SK-N-SH treated with all-trans-retinoic acid at 6 μM for 48 hours (cell line): Measurements from ENCODE around the gene AQP12A.

ENCODE experiments used
- ATAC-seq: fragments of 200-7000 bp; cut with Tn5 transposase; 3 replicates; pipeline ENCODE4 v1.9.1; 2020; ENCODE audit warnings: mild to moderate bottlenecking, moderate library complexity
- ARNTL ChIP-seq: fragments of 450-650 bp; formaldehyde crosslinking; IDR thresholded peaks from 2 replicates; pipeline ENCODE4 v1.5.0; 2020; ENCODE audit warnings: low read depth, mild to moderate bottlenecking, moderate library complexity, borderline replicate concordance
- BACH2 ChIP-seq: fragments of 250-450 bp; sonication (Bioruptor Pico); IDR thresholded peaks from 2 replicates; pipeline ENCODE4 v1.9.0; 2021; ENCODE audit warnings: mild to moderate bottlenecking, borderline replicate concordance
- CSDC2 ChIP-seq: fragments of 250-450 bp; sonication (Bioruptor Pico); IDR thresholded peaks from 2 replicates; pipeline ENCODE4 v1.5.0; 2020; ENCODE audit warnings: mild to moderate bottlenecking, moderate library complexity
- ESRRG ChIP-seq: fragments of 250-450 bp; sonication (Bioruptor Pico); IDR thresholded peaks from 2 replicates; pipeline ENCODE4 v1.6.1; 2021; ENCODE audit warnings: mild to moderate bottlenecking
- GLIS3 ChIP-seq: fragments of 250-450 bp; sonication (Bioruptor Pico); IDR thresholded peaks from 2 replicates; pipeline ENCODE4 v1.5.0; 2020; ENCODE audit warnings: mild to moderate bottlenecking, moderate library complexity
- ISL1 ChIP-seq: fragments of 250-450 bp; sonication (Bioruptor Pico); IDR thresholded peaks from 2 replicates; pipeline ENCODE4 v2.1.2; 2022; ENCODE audit warnings: mild to moderate bottlenecking, moderate library complexity
- OSR1 ChIP-seq: fragments of 250-450 bp; sonication (Bioruptor Pico); IDR thresholded peaks from 2 replicates; pipeline ENCODE4 v1.8.0; 2022; ENCODE audit warnings: moderate library complexity, mild to moderate bottlenecking, inconsistent platforms
- RARB ChIP-seq: fragments of 250-450 bp; sonication (Bioruptor Pico); IDR thresholded peaks from 2 replicates; pipeline ENCODE4 v1.8.0; 2021; ENCODE audit warnings: mild to moderate bottlenecking, moderate library complexity
- SNAI2 ChIP-seq: fragments of 250-450 bp; sonication (Bioruptor Pico); IDR thresholded peaks from 2 replicates; pipeline ENCODE4 v1.5.0; 2020; ENCODE audit warnings: mild to moderate bottlenecking, moderate library complexity
- TCF4 ChIP-seq: fragments of 250-450 bp; sonication (Bioruptor Pico); IDR thresholded peaks from 2 replicates; pipeline ENCODE4 v1.8.0; 2021; ENCODE audit warnings: mild to moderate bottlenecking, moderate library complexity, borderline replicate concordance
- TOX ChIP-seq: fragments of 250-450 bp; sonication (Bioruptor Pico); IDR thresholded peaks from 2 replicates; pipeline ENCODE4 v1.8.0; 2021; ENCODE audit warnings: mild to moderate bottlenecking, moderate library complexity, borderline replicate concordance
- ZC3H10 ChIP-seq: fragments of 250-450 bp; sonication (Bioruptor Pico); IDR thresholded peaks from 2 replicates; pipeline ENCODE4 v1.5.1; 2021; ENCODE audit warnings: mild to moderate bottlenecking, moderate library complexity
- ZFP3 ChIP-seq: fragments of 250-450 bp; sonication (Bioruptor Pico); IDR thresholded peaks from 2 replicates; pipeline ENCODE4 v1.5.0; 2020; ENCODE audit warnings: mild to moderate bottlenecking, moderate library complexity
- ZFP30 ChIP-seq: fragments of 450-650 bp; formaldehyde crosslinking; IDR thresholded peaks from 2 replicates; pipeline ENCODE4 v1.5.0; 2022; ENCODE audit warnings: mild to moderate bottlenecking, moderate library complexity
- ZNF565 ChIP-seq: fragments of 450-650 bp; formaldehyde crosslinking; conservative IDR thresholded peaks from 2 replicates; pipeline ENCODE4 v1.5.0; 2020; ENCODE audit warnings: low read depth, mild to moderate bottlenecking, moderate library complexity
- ZNF70 ChIP-seq: fragments of 450-650 bp; formaldehyde crosslinking; IDR thresholded peaks from 2 replicates; pipeline ENCODE4 v1.5.0; 2020; ENCODE audit warnings: mild to moderate bottlenecking, moderate library complexity
- ZNF8 ChIP-seq: fragments of 450-650 bp; formaldehyde crosslinking; IDR thresholded peaks from 2 replicates; pipeline ENCODE4 v1.5.0; 2020; ENCODE audit warnings: mild to moderate bottlenecking, moderate library complexity
- TF ChIP-seq, protein P1 (sequence below): fragments of 250-450 bp; sonication (Bioruptor Pico); IDR thresholded peaks from 2 replicates; pipeline ENCODE4 v1.5.1; 2021; ENCODE audit warnings: mild to moderate bottlenecking, moderate library complexity
- TF ChIP-seq, protein P2 (sequence below): fragments of 250-450 bp; sonication (Bioruptor Pico); IDR thresholded peaks from 2 replicates; pipeline ENCODE4 v1.8.0; 2020; ENCODE audit warnings: mild to moderate bottlenecking, moderate library complexity, borderline replicate concordance
- TF ChIP-seq, protein P3 (sequence below): fragments of 250-450 bp; sonication (Bioruptor Pico); IDR thresholded peaks from 2 replicates; pipeline ENCODE4 v1.5.0; 2020; ENCODE audit warnings: mild to moderate bottlenecking, moderate library complexity
- TF ChIP-seq, protein P4 (sequence below): fragments of 250-450 bp; sonication (Bioruptor Pico); IDR thresholded peaks from 2 replicates; pipeline ENCODE4 v1.8.0; 2021; ENCODE audit warnings: low read depth, mild to moderate bottlenecking, moderate library complexity, borderline replicate concordance
- TF ChIP-seq, protein P5 (sequence below): fragments of 250-450 bp; sonication (Bioruptor Pico); IDR thresholded peaks from 2 replicates; pipeline ENCODE4 v1.5.1; 2020; ENCODE audit warnings: low read depth, mild to moderate bottlenecking, moderate library complexity

The AQP12A gene

DNA sequence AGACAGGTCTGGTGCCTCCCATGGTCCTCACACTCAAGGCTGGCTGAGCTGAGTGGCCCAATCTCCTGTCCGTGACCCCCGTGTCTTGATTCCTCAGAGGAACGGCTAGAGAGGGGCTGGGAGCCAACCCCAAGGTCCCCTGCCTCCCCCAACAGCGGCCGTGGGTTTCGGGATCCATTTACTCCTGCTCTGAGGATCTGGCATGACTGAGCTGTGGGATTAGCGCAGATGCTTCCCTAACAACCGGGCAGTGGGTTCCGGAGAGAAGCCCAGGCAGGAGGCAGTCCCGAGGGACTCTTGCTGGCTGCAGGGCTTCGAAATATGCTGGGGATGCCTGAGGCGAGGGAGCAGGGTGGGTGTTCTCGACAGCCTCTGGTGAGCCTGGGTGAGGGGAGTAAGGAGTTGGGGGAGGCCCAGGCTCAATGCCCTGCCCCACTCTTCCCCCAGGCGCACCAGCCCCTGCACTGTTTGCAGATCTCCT, 47.5 kb upstream of the AQP12A start:
- no peak for TF ChIP-seq TCF4 (CRISPR knock-in tag)
- TF ChIP-seq ESRRG (CRISPR knock-in tag) = no peak
- no peak for TF ChIP-seq ZFP30
- TF ChIP-seq ZC3H10 = no peak
- TF ChIP-seq OSR1 = no peak
- no peak for TF ChIP-seq ZNF8 (CRISPR knock-in tag)
- TF ChIP-seq, protein P1, sequence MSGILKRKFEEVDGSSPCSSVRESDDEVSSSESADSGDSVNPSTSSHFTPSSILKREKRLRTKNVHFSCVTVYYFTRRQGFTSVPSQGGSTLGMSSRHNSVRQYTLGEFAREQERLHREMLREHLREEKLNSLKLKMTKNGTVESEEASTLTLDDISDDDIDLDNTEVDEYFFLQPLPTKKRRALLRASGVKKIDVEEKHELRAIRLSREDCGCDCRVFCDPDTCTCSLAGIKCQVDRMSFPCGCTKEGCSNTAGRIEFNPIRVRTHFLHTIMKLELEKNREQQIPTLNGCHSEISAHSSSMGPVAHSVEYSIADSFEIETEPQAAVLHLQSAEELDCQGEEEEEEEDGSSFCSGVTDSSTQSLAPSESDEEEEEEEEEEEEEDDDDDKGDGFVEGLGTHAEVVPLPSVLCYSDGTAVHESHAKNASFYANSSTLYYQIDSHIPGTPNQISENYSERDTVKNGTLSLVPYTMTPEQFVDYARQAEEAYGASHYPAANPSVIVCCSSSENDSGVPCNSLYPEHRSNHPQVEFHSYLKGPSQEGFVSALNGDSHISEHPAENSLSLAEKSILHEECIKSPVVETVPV = no peak
- TF ChIP-seq, protein P2, sequence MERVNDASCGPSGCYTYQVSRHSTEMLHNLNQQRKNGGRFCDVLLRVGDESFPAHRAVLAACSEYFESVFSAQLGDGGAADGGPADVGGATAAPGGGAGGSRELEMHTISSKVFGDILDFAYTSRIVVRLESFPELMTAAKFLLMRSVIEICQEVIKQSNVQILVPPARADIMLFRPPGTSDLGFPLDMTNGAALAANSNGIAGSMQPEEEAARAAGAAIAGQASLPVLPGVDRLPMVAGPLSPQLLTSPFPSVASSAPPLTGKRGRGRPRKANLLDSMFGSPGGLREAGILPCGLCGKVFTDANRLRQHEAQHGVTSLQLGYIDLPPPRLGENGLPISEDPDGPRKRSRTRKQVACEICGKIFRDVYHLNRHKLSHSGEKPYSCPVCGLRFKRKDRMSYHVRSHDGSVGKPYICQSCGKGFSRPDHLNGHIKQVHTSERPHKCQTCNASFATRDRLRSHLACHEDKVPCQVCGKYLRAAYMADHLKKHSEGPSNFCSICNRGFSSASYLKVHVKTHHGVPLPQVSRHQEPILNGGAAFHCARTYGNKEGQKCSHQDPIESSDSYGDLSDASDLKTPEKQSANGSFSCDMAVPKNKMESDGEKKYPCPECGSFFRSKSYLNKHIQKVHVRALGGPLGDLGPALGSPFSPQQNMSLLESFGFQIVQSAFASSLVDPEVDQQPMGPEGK (CRISPR knock-in tag) = no peak
- TF ChIP-seq, all 23 proteins: peak for 0
- ATAC-seq = no peak

DNA sequence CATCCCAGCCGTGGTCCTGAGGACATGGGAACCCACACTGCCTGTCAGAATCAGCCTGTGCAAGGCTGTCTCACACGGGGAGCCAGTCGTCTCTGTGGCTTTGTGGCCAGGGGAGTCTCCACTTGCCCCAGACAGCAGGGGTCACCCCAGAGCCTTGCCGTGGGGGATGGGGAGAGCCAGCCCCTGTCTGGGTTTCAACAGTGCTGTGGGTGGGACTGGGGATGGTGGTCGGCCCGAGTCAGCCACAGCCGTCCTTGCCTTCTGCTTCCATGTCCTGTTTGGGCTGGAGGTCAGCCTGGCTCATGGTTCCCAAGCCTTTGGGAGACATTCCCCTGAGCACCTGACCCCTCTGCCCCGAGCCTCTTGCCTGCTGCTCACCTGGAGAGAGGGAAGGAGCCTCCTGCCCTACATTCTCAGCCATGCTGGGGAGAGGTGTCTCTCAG, 46.8 kb upstream of the AQP12A start:
- ATAC-seq = no peak
- no peak for TF ChIP-seq ISL1 (CRISPR knock-in tag)
- TF ChIP-seq ARNTL (CRISPR knock-in tag) = no peak
- no peak for TF ChIP-seq RARB (CRISPR knock-in tag)
- TF ChIP-seq ZC3H10 = no peak
- TF ChIP-seq OSR1 = no peak
- TF ChIP-seq ZFP30 = no peak
- TF ChIP-seq, protein P3, sequence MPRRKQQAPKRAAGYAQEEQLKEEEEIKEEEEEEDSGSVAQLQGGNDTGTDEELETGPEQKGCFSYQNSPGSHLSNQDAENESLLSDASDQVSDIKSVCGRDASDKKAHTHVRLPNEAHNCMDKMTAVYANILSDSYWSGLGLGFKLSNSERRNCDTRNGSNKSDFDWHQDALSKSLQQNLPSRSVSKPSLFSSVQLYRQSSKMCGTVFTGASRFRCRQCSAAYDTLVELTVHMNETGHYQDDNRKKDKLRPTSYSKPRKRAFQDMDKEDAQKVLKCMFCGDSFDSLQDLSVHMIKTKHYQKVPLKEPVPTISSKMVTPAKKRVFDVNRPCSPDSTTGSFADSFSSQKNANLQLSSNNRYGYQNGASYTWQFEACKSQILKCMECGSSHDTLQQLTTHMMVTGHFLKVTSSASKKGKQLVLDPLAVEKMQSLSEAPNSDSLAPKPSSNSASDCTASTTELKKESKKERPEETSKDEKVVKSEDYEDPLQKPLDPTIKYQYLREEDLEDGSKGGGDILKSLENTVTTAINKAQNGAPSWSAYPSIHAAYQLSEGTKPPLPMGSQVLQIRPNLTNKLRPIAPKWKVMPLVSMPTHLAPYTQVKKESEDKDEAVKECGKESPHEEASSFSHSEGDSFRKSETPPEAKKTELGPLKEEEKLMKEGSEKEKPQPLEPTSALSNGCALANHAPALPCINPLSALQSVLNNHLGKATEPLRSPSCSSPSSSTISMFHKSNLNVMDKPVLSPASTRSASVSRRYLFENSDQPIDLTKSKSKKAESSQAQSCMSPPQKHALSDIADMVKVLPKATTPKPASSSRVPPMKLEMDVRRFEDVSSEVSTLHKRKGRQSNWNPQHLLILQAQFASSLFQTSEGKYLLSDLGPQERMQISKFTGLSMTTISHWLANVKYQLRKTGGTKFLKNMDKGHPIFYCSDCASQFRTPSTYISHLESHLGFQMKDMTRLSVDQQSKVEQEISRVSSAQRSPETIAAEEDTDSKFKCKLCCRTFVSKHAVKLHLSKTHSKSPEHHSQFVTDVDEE = no peak
- TF ChIP-seq ZFP3 (CRISPR knock-in tag) = no peak

DNA sequence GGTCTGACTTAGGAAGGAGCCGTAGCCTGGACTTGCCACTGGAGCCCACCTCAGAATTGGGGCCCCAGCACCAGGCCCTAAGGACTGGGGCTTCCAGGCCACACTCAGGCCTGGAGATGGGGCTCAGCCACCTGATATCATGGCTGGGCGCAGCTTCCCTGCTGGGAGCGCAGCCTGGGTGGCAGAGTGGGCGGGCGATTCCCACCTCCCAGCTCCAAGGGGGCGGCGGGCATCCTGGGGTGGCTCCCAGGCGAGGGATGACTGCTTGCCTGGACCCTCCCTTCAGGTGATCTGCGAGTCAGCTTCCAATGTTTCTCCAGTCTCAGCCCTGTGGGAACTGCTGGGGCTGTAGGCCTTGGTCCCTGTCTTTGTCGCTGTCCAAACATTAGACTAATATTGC, 46.3 kb upstream of the AQP12A start:
- TF ChIP-seq ZFP30 (no peak), ZFP3 (CRISPR knock-in tag) (no peak), ZNF565 (CRISPR knock-in tag) (no peak)
- TF ChIP-seq, protein P1 = no peak
- ATAC-seq = no peak

DNA sequence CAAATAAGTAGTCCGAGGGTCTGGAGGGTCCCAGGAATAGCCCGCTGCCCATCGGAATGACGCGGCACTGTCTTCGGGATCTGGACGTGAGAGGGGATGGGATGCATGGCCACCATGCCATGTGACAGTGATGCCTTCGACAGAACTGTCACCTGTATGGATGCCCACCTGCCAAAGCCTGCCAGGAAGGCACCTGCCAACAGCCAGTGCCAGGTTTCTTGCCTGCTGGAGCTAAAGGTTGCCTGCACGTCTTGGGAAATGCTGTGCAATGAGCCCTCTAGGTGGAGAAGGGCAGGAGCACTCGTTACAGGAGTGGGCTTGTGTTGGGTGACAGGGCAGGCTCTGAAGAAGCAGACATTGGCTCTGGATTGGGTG, 45.9 kb upstream of the AQP12A start:
- ATAC-seq = no peak

More for the DNA sequence above, 45.9 kb upstream of the AQP12A start:
- no peak for TF ChIP-seq ARNTL (CRISPR knock-in tag)
- no peak for TF ChIP-seq ZNF70 (CRISPR knock-in tag)
- no peak for TF ChIP-seq ESRRG (CRISPR knock-in tag)
- TF ChIP-seq, protein P1 = no peak
- TF ChIP-seq, protein P4, sequence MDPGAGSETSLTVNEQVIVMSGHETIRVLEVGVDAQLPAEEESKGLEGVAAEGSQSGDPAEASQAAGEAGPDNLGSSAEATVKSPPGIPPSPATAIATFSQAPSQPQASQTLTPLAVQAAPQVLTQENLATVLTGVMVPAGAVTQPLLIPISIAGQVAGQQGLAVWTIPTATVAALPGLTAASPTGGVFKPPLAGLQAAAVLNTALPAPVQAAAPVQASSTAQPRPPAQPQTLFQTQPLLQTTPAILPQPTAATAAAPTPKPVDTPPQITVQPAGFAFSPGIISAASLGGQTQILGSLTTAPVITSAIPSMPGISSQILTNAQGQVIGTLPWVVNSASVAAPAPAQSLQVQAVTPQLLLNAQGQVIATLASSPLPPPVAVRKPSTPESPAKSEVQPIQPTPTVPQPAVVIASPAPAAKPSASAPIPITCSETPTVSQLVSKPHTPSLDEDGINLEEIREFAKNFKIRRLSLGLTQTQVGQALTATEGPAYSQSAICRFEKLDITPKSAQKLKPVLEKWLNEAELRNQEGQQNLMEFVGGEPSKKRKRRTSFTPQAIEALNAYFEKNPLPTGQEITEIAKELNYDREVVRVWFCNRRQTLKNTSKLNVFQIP = no peak
- no peak for TF ChIP-seq CSDC2 (CRISPR knock-in tag)
- TF ChIP-seq ZNF565 (CRISPR knock-in tag) = no peak
- TF ChIP-seq BACH2 (CRISPR knock-in tag) = no peak
- no peak for TF ChIP-seq GLIS3 (CRISPR knock-in tag)
- TF ChIP-seq ISL1 (CRISPR knock-in tag) = no peak
- no peak for TF ChIP-seq TOX (CRISPR knock-in tag)
- no peak for TF ChIP-seq ZFP3 (CRISPR knock-in tag)
- no peak for TF ChIP-seq ZNF8 (CRISPR knock-in tag)
- TF ChIP-seq ZFP30 = no peak
- no peak for TF ChIP-seq SNAI2 (CRISPR knock-in tag)
- TF ChIP-seq, protein P5, sequence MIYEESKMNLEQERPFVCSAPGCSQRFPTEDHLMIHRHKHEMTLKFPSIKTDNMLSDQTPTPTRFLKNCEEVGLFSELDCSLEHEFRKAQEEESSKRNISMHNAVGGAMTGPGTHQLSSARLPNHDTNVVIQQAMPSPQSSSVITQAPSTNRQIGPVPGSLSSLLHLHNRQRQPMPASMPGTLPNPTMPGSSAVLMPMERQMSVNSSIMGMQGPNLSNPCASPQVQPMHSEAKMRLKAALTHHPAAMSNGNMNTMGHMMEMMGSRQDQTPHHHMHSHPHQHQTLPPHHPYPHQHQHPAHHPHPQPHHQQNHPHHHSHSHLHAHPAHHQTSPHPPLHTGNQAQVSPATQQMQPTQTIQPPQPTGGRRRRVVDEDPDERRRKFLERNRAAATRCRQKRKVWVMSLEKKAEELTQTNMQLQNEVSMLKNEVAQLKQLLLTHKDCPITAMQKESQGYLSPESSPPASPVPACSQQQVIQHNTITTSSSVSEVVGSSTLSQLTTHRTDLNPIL (CRISPR knock-in tag) = no peak
- TF ChIP-seq TCF4 (CRISPR knock-in tag) = no peak
